ENCODE results near the gene CCDC88B.
"Not testable (repeated sequence)": the region's sequence is repeated elsewhere in the genome, so short reads cannot be mapped to it uniquely, and the experiment has no call there.

Gene CCDC88B

DNA sequence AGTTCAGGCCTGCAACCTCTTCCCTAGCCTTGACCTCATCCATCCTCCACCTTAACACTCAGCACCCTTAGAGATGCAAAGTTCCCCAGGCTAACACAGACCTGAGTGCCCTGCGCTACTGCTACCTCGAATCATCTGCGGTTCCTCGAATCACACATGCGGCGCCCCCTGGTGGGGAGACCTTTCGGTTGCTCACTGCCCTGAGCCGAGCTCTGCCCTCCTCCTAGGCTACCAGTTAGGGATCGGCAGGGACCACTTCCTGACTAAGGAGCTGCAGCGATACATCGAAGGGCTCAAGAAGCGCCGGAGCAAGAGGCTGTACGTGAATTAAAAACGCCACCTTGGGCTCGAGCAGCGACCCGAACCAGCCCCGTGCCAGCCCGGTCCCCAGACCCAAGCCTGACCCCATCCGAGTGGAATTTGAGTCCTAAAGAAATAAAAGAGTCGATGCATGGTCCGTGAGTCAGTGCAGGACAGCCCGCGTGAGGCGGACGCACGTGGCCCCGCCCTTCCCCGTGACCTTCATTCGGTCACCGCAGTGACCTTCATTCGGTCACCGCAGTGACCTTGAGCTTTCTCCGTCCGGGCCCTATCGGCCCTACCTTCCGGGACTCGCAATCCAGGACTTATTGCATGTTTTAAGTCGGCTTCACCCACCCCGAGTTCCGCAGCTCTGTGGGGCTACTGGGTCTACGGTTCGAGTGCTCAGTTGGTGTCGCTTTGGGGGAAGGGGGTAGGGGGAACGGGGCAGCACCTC lies 35.5 kb upstream of the CCDC88B start:
- peak; percentile 96 to 98 for DNase-seq

- DNase-seq, result peak; percentile 99 to 100
These were observed 34.8 kb upstream of the CCDC88B start, which contains the start of gene ESRRA for GRCh38 chr11:64305075-64305690. Gene ESRRA (plus strand): TSS chr11:64305524. CDS start chr11:64307180, 1,656 bp downstream.

DNA sequence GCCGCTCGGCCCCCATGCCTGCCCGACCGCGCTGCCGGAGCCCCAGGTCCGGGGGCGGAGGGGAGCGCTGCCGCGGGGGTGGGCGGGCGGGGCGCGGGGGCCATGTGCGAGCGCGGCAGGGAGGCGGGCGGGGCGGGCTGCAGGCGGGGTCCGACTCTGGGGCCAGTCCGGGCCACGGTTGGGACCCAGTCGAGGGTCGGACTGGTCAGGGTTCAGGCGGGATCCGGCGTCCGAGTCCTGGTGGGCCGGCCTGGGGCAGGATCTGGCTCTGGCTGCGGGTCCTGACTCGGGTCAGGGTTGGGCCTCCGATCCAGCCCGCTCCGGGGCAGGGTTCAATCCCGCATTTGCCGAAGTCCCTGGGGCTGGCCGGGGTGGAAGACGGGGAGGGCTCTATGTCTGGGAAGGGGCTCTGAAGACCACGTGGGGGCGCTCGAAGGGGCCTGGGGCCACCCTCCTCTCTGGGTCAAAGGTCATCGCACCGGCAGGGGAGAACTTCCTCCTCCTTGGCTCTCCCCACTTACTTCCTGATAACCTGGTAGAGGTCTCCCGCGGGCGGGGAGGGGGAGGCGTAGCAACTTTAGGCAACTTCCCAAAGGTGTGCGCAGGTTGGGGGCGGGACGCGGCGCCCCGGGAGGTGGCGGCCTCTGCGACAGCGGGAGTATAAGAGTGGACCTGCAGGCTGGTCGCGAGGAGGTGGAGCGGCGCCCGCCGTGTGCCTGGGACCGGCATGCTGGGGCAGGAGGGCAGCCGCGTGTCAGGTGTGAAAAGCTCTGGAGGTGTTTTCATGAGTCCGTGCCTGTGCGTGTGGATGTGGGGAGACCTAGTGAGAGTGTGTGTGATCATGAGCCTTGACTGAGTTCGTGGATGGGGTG lies 34.1 kb upstream of the CCDC88B start:
- DNase-seq, result peak; percentile 80 to 85

DNA sequence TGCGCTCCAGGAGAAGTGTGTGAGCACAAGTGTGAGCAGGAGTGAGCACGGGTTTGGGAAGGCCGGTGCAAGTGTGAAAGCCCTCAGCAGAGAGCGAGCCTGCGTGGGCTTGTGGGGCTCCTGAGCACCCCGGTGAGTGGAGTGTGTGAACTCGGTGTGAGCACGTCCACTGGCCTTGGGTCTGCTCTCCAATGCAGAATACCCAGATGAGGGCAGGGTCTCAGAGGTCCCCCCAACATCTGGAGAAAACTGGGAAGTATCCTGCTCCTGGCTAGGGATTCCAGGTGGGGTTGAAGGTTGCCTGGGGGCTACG lies 33.5 kb upstream of the CCDC88B start:
- no peak for DNase-seq

- no peak for DNase-seq
These were observed 33.0 kb upstream of the CCDC88B start for GRCh38 chr11:64306876-64307622.

- DNase-seq, result not testable (repeated sequence)
These were observed 32.2 kb upstream of the CCDC88B start for GRCh38 chr11:64307795-64308194.

DNA sequence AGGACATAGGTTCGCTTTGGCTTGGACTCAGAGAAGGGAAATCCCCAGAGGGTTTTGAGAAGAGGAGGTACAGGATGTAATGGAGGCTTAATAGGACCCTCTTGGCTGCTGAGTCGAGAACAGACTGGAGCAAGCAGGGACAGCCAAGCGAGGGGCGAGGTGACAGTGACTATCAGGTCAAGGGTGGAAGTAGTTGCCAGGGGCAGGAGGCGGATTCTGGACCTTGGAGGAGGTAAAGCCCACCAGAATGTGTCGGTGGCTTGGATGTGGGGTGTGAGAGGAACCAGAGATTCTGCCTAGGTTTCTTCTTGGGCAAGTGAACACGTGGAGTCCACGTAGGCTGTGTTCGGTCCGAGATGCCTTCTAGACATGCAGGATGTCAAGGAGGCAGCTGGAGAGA lies 27.1 kb upstream of the CCDC88B start:
- DNase-seq, result no peak

DNA sequence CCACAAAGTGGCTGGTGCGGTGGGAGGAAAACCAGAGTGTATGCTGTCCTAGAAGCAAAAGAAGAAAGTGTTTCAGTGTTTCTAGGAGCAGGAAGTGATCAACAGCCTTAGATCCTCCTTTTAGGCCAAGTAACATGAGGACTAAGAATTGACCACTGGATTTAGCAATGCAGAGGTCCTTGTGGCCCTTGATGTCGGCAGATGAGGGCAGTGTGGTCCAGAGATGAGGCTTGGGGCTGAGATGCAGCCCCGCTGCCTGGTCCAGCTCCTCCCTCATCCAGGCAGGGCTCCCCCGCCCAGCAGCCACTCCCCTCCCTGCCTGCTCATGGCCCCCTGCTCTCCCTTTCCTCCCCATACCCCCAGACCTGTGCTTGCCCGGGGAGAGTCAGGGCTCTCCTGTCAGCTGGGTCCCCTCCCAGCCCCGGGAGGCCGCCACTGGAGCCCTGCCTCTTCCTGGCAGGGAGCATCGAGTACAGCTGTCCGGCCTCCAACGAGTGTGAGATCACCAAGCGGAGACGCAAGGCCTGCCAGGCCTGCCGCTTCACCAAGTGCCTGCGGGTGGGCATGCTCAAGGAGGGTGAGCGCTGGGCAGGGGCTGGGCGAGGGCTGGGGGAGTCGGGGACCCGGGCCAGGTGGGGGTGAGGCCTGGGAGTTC lies 26.4 kb upstream of the CCDC88B start:
- DNase-seq, result no peak

DNA sequence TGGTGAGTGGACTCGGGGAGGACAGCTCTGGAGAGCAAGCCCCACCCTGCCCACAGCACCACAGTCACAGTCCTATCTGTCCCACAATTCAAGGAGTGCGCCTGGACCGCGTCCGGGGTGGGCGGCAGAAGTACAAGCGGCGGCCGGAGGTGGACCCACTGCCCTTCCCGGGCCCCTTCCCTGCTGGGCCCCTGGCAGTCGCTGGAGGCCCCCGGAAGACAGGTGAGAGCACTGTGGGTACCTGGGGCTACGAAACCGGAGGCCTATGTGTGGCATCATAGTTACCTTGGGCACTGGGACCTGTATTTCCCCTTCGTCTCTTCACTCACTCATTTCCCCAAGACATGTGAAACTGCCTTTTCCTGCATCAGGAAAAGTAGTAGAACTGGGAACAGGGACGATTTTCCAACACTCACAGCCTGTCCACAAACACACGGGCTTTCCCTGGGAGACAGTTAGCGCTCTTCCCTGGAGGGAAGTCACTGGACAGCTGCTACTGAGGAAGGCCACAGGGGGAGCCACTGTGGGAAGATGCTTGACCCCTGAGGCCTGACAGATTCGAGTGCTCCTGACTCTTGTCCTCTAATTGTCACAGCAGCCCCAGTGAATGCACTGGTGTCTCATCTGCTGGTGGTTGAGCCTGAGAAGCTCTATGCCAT lies 25.7 kb upstream of the CCDC88B start:
- DNase-seq, result no peak

DNA sequence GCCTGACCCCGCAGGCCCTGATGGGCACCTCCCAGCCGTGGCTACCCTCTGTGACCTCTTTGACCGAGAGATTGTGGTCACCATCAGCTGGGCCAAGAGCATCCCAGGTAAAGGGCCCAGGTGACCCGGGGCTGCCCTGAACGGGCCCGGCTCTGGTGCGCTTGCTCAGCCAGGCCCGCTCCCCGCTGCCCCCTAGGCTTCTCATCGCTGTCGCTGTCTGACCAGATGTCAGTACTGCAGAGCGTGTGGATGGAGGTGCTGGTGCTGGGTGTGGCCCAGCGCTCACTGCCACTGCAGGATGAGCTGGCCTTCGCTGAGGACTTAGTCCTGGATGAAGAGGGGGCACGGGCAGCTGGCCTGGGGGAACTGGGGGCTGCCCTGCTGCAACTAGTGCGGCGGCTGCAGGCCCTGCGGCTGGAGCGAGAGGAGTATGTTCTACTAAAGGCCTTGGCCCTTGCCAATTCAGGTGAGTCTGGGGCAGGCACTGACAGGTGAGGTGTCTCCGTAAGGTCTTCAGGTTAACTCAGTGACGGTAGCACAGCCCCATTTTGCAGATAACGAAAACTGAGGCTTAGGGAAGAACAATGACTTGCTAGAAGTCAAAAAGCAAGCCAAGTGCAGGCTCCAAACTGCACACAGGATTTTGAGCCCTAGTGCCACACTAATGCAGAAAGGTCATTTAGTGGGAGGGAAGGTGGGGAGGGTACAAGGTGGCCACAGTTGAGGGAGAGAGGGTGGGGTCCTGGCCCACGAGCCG lies 25.0 kb upstream of the CCDC88B start:
- DNase-seq, result no peak

DNA sequence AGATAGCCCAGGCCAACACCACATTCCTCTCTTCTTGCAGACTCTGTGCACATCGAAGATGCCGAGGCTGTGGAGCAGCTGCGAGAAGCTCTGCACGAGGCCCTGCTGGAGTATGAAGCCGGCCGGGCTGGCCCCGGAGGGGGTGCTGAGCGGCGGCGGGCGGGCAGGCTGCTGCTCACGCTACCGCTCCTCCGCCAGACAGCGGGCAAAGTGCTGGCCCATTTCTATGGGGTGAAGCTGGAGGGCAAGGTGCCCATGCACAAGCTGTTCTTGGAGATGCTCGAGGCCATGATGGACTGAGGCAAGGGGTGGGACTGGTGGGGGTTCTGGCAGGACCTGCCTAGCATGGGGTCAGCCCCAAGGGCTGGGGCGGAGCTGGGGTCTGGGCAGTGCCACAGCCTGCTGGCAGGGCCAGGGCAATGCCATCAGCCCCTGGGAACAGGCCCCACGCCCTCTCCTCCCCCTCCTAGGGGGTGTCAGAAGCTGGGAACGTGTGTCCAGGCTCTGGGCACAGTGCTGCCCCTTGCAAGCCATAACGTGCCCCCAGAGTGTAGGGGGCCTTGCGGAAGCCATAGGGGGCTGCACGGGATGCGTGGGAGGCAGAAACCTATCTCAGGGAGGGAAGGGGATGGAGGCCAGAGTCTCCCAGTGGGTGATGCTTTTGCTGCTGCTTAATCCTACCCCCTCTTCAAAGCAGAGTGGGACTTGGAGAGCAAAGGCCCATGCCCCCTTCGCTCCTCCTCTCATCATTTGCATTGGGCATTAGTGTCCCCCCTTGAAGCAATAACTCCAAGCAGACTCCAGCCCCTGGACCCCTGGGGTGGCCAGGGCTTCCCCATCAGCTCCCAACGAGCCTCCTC lies 24.1 kb upstream of the CCDC88B start:
- DNase-seq, result not testable (repeated sequence)

DNA sequence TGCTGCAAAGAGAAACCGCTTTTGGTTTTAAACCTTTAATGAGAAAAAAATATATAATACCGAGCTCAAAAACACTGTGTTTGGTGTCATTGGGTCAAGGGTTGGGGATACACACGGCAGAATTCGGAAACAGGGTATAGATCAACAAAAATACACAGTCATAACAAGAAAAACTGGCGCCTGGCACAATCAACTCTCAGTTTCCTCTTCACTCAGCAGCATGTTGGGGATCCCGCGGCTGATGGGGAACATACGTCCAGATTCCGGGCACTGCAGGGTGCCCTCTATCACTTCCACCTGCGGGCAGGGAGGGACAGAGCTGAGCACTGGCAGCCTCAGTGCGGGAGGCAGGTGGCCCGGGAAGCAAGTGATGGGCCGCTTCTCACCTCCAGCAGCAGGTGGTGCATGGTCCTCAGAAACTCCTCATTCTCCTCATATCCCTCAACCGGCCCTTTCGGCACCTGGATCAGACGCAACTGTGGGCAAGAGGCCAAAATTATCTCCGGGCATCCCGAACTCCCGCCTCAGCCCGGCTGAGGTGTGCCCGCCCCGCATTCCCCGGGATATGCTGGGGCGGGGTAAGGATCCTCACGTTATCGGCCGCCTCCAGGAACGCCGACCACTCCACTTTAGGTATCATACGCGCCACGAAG lies 23.2 kb upstream of the CCDC88B start:
- DNase-seq, result peak in 1 of 2 experiments; percentile 63

GRCh38 chr11:64317325-64317960 lies 22.6 kb upstream of the CCDC88B start, which contains the start of gene TRMT112:
Gene TRMT112 (minus strand): TSS chr11:64317559. CDS start chr11:64317526, 33 bp downstream.
- DNase-seq, result peak; percentile 93 to 94

GRCh38 chr11:64317961-64318765 lies 21.8 kb upstream of the CCDC88B start, which contains the start of gene PRDX5:
Gene PRDX5 (plus strand): TSS chr11:64318121. CDS start chr11:64318216, 95 bp downstream.
- peak; percentile 94 to 96 for DNase-seq

- no peak for DNase-seq
These were observed 20.9 kb upstream of the CCDC88B start for GRCh38 chr11:64318766-64319761.

DNA sequence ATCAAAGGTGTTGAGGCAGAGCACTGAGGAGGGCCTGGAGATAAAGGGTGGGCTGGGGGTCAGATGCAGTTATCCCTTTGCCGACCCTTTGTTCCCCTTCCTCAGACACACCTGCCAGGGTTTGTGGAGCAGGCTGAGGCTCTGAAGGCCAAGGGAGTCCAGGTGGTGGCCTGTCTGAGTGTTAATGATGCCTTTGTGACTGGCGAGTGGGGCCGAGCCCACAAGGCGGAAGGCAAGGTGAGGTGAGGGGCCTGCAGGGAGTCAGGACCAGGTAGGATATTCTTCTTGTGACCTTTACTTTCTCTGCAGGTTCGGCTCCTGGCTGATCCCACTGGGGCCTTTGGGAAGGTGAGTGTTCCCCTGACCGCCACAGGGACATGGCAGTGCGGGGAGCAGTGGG lies 19.4 kb upstream of the CCDC88B start:
- no peak for DNase-seq
